Measurements from ENCODE around the gene NIF3L1. TPM values are rescaled to one million over a fixed set of nuclear protein-coding genes. Genes with fewer than 3 reads are reported as not detected.

The NIF3L1 gene
- polyA plus RNA-seq, 1 experiment, result 38.7 TPM

DNA sequence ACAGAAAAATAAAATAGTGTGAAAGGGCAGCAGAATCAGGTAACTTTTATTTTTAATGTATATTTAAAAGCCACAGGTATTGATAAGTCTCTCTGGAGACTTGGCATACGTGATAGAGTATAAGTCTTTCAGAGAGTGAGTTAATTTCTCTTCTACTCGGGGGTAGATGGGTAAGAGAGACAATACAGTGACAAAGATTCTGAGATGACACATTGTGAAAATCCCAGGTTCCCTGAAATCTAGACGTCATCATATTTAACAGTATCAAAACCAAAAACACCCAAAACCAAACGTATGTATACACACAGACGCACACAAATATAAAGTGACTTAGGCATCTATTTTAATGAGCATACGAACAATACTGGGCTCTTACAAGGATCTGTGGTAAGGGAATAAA, 33.3 kb downstream of the NIF3L1 start:
- CTCF ChIA-PET, result interaction anchor here (1.4 kb wide), 1 partner anchor 10 kb away, joined by 3 read pairs; no protein-coding TSS in a partner anchor
- POLR2A ChIA-PET, result no interaction called here

DNA sequence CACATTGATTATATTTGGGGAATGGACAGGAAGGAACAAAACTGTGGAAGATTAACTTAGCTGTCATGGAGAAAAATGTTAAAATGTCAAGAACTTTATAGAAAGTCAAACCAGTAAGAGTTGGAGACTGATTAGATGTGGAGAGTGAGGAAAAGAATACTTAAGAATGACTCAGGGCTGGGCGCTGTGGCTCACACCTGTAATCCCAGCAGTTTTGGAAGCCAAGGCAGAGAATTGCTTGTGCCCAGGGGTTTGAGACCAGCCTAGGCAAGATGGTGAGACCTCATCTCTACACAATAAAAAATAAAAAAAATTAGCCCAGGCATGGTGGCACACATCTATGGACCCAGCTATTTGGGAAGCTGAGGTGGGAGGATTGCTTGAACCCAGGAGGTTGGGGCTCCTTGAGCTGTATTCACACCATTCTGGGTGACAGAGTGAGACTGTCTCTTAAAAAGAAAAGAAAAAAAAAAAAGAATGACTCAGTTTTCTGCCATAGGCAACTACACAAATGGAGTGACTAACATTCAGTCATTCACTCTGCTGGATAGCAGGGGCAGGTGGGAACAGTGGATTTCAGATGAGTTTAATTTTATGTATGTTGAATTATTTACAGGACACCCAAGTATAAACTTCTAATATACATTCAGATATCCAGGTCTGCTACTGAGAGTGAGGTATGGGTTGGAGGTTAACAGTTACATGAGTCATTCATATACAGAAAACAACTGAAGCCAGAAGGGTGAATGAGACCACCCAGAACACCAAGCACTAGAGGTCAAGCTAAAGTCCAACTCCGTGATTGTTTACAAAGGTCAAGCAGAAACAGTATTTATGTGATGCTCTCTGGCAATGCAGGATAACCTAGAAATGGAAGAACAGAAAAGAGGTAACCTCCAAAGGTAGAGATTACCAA, 40.4 kb downstream of the NIF3L1 start:
- H3K27me3 ChIP-seq (ENCODE audit: control insufficient read depth, insufficient read depth, low read length), result no peaks in the 10 kb centered on the region
- no peaks in the 10 kb centered on the region for H3K9me3 ChIP-seq (ENCODE audit: control insufficient read depth, insufficient read depth, low read length)
- ChIA-PET POLR2A (interaction anchor here (0.7 kb wide), 1 partner anchor 17 kb away, joined by 6 read pairs; no protein-coding TSS in a partner anchor), CTCF (no interaction called here)
- no peak overlapping the region for H3K4me3 ChIP-seq (ENCODE audit: low read depth, low read length)
- no peak overlapping the region for H3K27ac ChIP-seq (ENCODE audit: low read depth, low read length)
- DNase-seq (ENCODE audit: low read depth, low spot score), result no peak
- TF ChIP-seq, protein P1, sequence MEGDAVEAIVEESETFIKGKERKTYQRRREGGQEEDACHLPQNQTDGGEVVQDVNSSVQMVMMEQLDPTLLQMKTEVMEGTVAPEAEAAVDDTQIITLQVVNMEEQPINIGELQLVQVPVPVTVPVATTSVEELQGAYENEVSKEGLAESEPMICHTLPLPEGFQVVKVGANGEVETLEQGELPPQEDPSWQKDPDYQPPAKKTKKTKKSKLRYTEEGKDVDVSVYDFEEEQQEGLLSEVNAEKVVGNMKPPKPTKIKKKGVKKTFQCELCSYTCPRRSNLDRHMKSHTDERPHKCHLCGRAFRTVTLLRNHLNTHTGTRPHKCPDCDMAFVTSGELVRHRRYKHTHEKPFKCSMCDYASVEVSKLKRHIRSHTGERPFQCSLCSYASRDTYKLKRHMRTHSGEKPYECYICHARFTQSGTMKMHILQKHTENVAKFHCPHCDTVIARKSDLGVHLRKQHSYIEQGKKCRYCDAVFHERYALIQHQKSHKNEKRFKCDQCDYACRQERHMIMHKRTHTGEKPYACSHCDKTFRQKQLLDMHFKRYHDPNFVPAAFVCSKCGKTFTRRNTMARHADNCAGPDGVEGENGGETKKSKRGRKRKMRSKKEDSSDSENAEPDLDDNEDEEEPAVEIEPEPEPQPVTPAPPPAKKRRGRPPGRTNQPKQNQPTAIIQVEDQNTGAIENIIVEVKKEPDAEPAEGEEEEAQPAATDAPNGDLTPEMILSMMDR (IDR thresholded peaks at IDR 0.05; ENCODE audit: low read depth, low read length), result no peak

More for the DNA sequence above, 33.3 kb downstream of the NIF3L1 start:
- DNase-seq (ENCODE audit: low read depth, low spot score), result no peak
- Histone ChIP-seq H3K27me3 (ENCODE audit: control insufficient read depth, insufficient read depth, low read length) (no peaks in the 10 kb centered on the region), H3K9me3 (ENCODE audit: control insufficient read depth, insufficient read depth, low read length) (no peaks in the 10 kb centered on the region), H3K27ac (ENCODE audit: low read depth, low read length) (no peak overlapping the region), H3K4me3 (ENCODE audit: low read depth, low read length) (no peak overlapping the region)
- TF ChIP-seq, protein P1 (IDR thresholded peaks at IDR 0.05; ENCODE audit: low read depth, low read length), result no peak

DNA sequence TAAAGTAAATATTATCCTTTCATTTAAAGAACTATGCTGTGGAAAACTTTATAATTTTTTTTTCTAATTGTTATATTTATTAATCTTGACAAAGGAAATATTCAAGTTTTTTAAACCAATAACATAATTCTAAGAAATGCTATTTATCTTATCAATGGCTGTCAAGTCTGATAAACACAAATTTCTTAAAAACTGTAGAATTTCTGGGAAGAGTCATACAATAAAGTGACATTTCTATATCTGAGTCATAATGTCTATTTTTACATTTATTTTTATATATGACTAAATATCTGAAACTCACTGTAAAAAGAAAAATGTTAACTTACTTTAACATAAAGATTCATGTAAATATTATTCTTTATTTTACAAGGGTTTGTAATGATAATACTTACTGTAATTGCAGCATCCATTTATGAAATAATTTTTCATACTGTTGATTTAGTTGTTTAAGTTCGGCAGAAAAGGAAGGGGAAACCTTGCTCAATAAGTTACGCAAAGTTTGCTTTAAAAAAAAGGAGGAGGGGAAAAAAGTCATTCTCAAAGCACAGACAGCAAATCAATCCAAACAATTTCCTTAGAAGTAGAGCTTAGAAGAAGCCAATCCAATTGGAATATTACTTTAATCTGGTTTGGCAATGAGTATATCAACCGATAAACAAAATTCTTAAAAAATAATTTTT, 41.9 kb downstream of the NIF3L1 start:
- ChIA-PET CTCF (interaction anchor here (1.1 to 1.2 kb wide), 2 partner anchors 33 to 301 kb away, joined by 3 to 6 read pairs; no protein-coding TSS in a partner anchor), POLR2A (no interaction called here)
- H3K9me3 ChIP-seq (ENCODE audit: control insufficient read depth, insufficient read depth, low read length), result no peaks in the 10 kb centered on the region
- no peak for DNase-seq (ENCODE audit: low read depth, low spot score)
- TF ChIP-seq, protein P1 (IDR thresholded peaks at IDR 0.05; ENCODE audit: low read depth, low read length), result no peak
- H3K27me3 ChIP-seq (ENCODE audit: control insufficient read depth, insufficient read depth, low read length), result no peaks in the 10 kb centered on the region
- no peak overlapping the region for H3K27ac ChIP-seq (ENCODE audit: low read depth, low read length)
- no peak overlapping the region for H3K4me3 ChIP-seq (ENCODE audit: low read depth, low read length)

DNA sequence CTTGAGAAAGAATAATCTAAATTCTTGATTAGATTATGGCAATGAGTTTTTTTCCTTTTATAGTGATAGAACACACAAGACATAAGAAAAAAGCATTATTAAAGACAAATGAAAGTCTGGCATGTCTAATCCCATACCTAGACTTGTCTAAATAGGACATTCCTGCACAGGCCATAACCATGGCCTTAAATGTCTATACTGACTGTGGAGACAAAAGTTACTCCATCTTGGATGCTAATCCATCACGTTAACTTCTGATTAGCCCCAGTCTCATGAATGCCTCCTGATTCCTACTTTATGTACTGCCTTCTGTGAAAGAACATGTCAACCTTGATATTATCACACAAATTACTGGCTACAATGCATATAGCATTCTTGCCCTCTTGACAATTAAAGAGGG, 50.7 kb downstream of the NIF3L1 start:
- CTCF ChIA-PET, result no interaction called here
- TF ChIP-seq, protein P1 (IDR thresholded peaks at IDR 0.05; ENCODE audit: low read depth, low read length), result no peak
- DNase-seq (ENCODE audit: low read depth, low spot score), result no peak
- H3K4me3 ChIP-seq (ENCODE audit: low read depth, low read length), result no peak overlapping the region
- no peak overlapping the region for H3K27ac ChIP-seq (ENCODE audit: low read depth, low read length)
- no peaks in the 10 kb centered on the region for H3K27me3 ChIP-seq (ENCODE audit: control insufficient read depth, insufficient read depth, low read length)
- H3K9me3 ChIP-seq (ENCODE audit: control insufficient read depth, insufficient read depth, low read length), result no peaks in the 10 kb centered on the region
- POLR2A ChIA-PET, result no interaction called here
